Measurements from ENCODE around the gene RTL10. TPM values are rescaled to one million over a fixed set of nuclear protein-coding genes. Genes with fewer than 3 reads are reported as not detected.
A peak's percentile ranks its signal among the peaks of the same experiment; 100 is the strongest.

The RTL10 gene
- total and polyA plus RNA-seq, 2 of the 8 experiments (the other 6 are each of a cell fraction or from before 2014, with no cell fraction given): 11.5 to 18.8 TPM

- no peaks in the 10 kb centered on the region; the same call in 1 of the 2 replicates for H3K79me1 ChIP-seq (ENCODE audit: low read depth, low read length)
- no peak overlapping the region for H2AFZ ChIP-seq (ENCODE audit: low read length)
- peaks cover 0 to 7% (median 4%) of the 10 kb centered on the region in 4 experiments; a peak in 4 of 7 replicates for H3K4me1 ChIP-seq (replicated peaks in 1 of 4; ENCODE audit: control insufficient read depth in 3 of 4, insufficient read depth in 4 of 4, low read length in 3 of 4)
- no peak overlapping the region for H4K5ac ChIP-seq (ENCODE audit: insufficient read length, low read depth, low read length)
- DNase-seq (ENCODE audit: low read depth in 1 of 2, low spot score in 2 of 2) (peak in 1 of 2 experiments; percentile 45), FAIRE-seq (no peak)
- H3K9me3 ChIP-seq (ENCODE audit: insufficient read depth in 2 of 2, low read depth in 1 of 2, low read length in 1 of 2): no peaks in the 10 kb centered on the region
- no peaks in the 10 kb centered on the region for H3K36me3 ChIP-seq (ENCODE audit: control insufficient read depth in 2 of 4, insufficient read depth in 4 of 4, low read length in 3 of 4)
- POLR2A ChIA-PET (ENCODE audit: partially characterized antibody): interaction anchor here (0.6 to 4.6 kb wide), 4 partner anchors 9 to 240 kb away, joined by 3 to 27 read pairs (median 5); no protein-coding TSS in a partner anchor
- 87% methylated on average over 15 of the region's 16 CpGs; no CpG with 5 or more reads in 1 of the 2 experiments for WGBS, 2 experiments (ENCODE audit: extremely low coverage in 1 of 2, insufficient coverage in 1 of 2, insufficient read length in 1 of 2, insufficient replicate concordance in 2 of 2, low coverage in 1 of 2, low lambda C conversion rate in 2 of 2, missing lambda C conversion rate in 1 of 2)
- peak overlapping the region; percentile 80; the same call in 1 of the 2 replicates for H2BK12ac ChIP-seq (ENCODE audit: low read depth, low read length)
- CTCF ChIA-PET (ENCODE audit: partially characterized antibody): interaction anchor here (0.8 to 2.1 kb wide), 6 partner anchors 19 to 142 kb away, joined by 3 to 10 read pairs (median 3); no protein-coding TSS in a partner anchor
- H3K4me2 ChIP-seq (ENCODE audit: insufficient read depth in 1 of 2, low read depth in 2 of 2, low read length in 2 of 2): no peak overlapping the region
- no peak overlapping the region for H3K14ac ChIP-seq (ENCODE audit: insufficient read length)
- no peak overlapping the region for H3K56ac ChIP-seq (replicated peaks; ENCODE audit: insufficient read length, low read depth, low read length)
- H4K8ac ChIP-seq (ENCODE audit: extremely low read depth, insufficient read depth, low read length): no peak overlapping the region; the same call in 1 of the 2 replicates
- no peak for TF ChIP-seq KDM5A (IDR thresholded peaks at IDR 0.05; ENCODE audit: low read length)
- TF ChIP-seq BCL11A (IDR thresholded peaks at IDR 0.05; ENCODE audit: low read depth in 2 of 2, low read length in 2 of 2): no peak
- TF ChIP-seq KDM1A (IDR thresholded peaks at IDR 0.05; ENCODE audit: borderline replicate concordance, low read length): no peak
- TF ChIP-seq RXRA (IDR thresholded peaks at IDR 0.05; ENCODE audit: insufficient read depth, low read depth, low read length): no peak
- no peak for TF ChIP-seq CBX5 (IDR thresholded peaks at IDR 0.05; ENCODE audit: low read depth, low read length)
- no peak for TF ChIP-seq CHD1 (IDR thresholded peaks at IDR 0.05; ENCODE audit: low read depth, low read length)
- TF ChIP-seq RAD21 (IDR thresholded peaks at IDR 0.05 in 1 of 2, conservative IDR thresholded peaks at IDR 0.05 in 1 of 2; ENCODE audit: low read depth in 2 of 2, low read length in 2 of 2): no peak
- no peak for TF ChIP-seq ZNF274 (IDR thresholded peaks at IDR 0.05; ENCODE audit: borderline replicate concordance, extremely low read depth, low read length)
- H2BK120ac ChIP-seq (replicated peaks; ENCODE audit: low read depth, low read length): no peak overlapping the region
- H2BK5ac ChIP-seq (ENCODE audit: low read depth, low read length): no peak overlapping the region
- no peak overlapping the region; the same call in 1 of the 2 replicates for H3K27ac ChIP-seq (ENCODE audit: low read depth, low read length)
- H4K91ac ChIP-seq (replicated peaks; ENCODE audit: insufficient read length, low read length): no peak overlapping the region
- H3K4me3 ChIP-seq (ENCODE audit: extremely low read depth in 1 of 4, insufficient read depth in 2 of 4, low read depth in 3 of 4, low read length in 4 of 4): no peak overlapping the region
- H3K27me3 ChIP-seq (replicated peaks in 1 of 4; ENCODE audit: control insufficient read depth in 3 of 4, extremely low read depth in 1 of 4, insufficient read depth in 3 of 4, low read length in 3 of 4): no peaks in the 10 kb centered on the region
- no peak overlapping the region for H3K9ac ChIP-seq (replicated peaks in 1 of 4; ENCODE audit: extremely low read depth in 1 of 4, low read depth in 3 of 4, low read length in 3 of 4)
- H3K18ac ChIP-seq (ENCODE audit: extremely low read depth, low read length): peak overlapping the region; percentile 19; the same call in 1 of the 2 replicates
- no peaks in the 10 kb centered on the region for H3K79me2 ChIP-seq (ENCODE audit: control insufficient read depth in 1 of 2, insufficient read depth in 2 of 2, low read length in 2 of 2)
- H4K20me1 ChIP-seq (replicated peaks in 1 of 2; ENCODE audit: control insufficient read depth in 1 of 2, insufficient read depth in 2 of 2, low read length in 2 of 2): no peaks in the 10 kb centered on the region
- no peaks in the 10 kb centered on the region for H3K23me2 ChIP-seq (ENCODE audit: low read depth, low read length)
- H2BK20ac ChIP-seq (ENCODE audit: low read length): 0 out of 2 replicates have a peak overlapping the region, but pooled peaks have one; percentile 18
- no peak overlapping the region for H2AK5ac ChIP-seq (ENCODE audit: low read depth, low read length)
- peak overlapping the region; percentile 81; the same call in 1 of the 2 replicates for H2BK15ac ChIP-seq (ENCODE audit: low read length)
- H3K23ac ChIP-seq (ENCODE audit: insufficient read length): no peak overlapping the region
- H3K4ac ChIP-seq (replicated peaks; ENCODE audit: insufficient read length, low read depth, low read length): peak overlapping the region; percentile 78
Measured at GRCh38 chr22:19871845-19872778, 17.4 kb upstream of the RTL10 start.
